RWPE2 (cell line): ENCODE measurements around the gene URB2.

Experiments
- ATAC-seq: fragments of 200-7000 bp; cut with Tn5 transposase; 3 replicates; pipeline ENCODE4 v1.9.1; 2021; ENCODE audit warnings: low read depth
- DNase-seq: peaks from one replicate; pipeline ENCODE4 v3.0.0-alpha.2; 2020; ENCODE audit warnings: low spot score
- H3K27ac ChIP-seq: fragments of 450-650 bp; 2 replicates; pipeline ENCODE4 v1.5.1; 2017; ENCODE audit warnings: mild to moderate bottlenecking; ENCODE audit not compliant: poor library complexity, severe bottlenecking
- H3K27me3 ChIP-seq: fragments of 250-450 bp; sonication (Bioruptor Pico); 2 replicates; pipeline ENCODE4 v1.5.1; 2021; ENCODE audit warnings: mild to moderate bottlenecking, moderate library complexity; ENCODE audit not compliant: insufficient read depth, poor library complexity, severe bottlenecking
- H3K36me3 ChIP-seq: fragments of 250-450 bp; sonication (Bioruptor Pico); 2 replicates; pipeline ENCODE4 v1.5.1; 2020; ENCODE audit warnings: low read depth, mild to moderate bottlenecking, moderate library complexity
- H3K4me1 ChIP-seq: fragments of 250-450 bp; sonication (Bioruptor Pico); 2 replicates; pipeline ENCODE4 v1.5.1; 2021; ENCODE audit warnings: mild to moderate bottlenecking, moderate library complexity; ENCODE audit not compliant: insufficient read depth, poor library complexity, severe bottlenecking
- H3K4me3 ChIP-seq: fragments of 250-450 bp; sonication (Bioruptor Pico); 2 replicates; pipeline ENCODE4 v1.5.1; 2021; ENCODE audit warnings: mild to moderate bottlenecking, moderate library complexity; ENCODE audit not compliant: severe bottlenecking
- H3K9me3 ChIP-seq: fragments of 250-450 bp; sonication (Bioruptor Pico); 2 replicates; pipeline ENCODE4 v1.5.1; 2021; ENCODE audit warnings: mild to moderate bottlenecking, moderate library complexity; ENCODE audit not compliant: severe bottlenecking
- CTCF ChIP-seq: fragments of 450-650 bp; IDR thresholded peaks from one replicate; pipeline ENCODE4 v1.5.1; 2017; ENCODE audit warnings: mild to moderate bottlenecking, moderate library complexity; ENCODE audit not compliant: poor library complexity, severe bottlenecking

URB2 gene

GRCh38 chr1:229642970-229643369 lies 16.9 kb downstream of the URB2 start:
- no peaks in the 10 kb centered on the region for H3K4me1 ChIP-seq
- TF ChIP-seq CTCF: no peak
- ATAC-seq (no peak), DNase-seq (no peak)
- no peak overlapping the region for H3K27ac ChIP-seq
- H3K27me3 ChIP-seq: no peaks in the 10 kb centered on the region
- no peaks in the 10 kb centered on the region for H3K9me3 ChIP-seq
- H3K36me3 ChIP-seq: peaks cover 4% of the 10 kb centered on the region; the same call in 1 of the 2 replicates
- H3K4me3 ChIP-seq: no peak overlapping the region

- no peaks in the 10 kb centered on the region for H3K27me3 ChIP-seq
- no peak for DNase-seq
- no peak for ATAC-seq
- no peak overlapping the region for H3K27ac ChIP-seq
- TF ChIP-seq CTCF: no peak
- no peaks in the 10 kb centered on the region for H3K9me3 ChIP-seq
- H3K36me3 ChIP-seq: peaks cover 12% of the 10 kb centered on the region
- H3K4me1 ChIP-seq: no peaks in the 10 kb centered on the region
- no peak overlapping the region for H3K4me3 ChIP-seq
Measured at GRCh38 chr1:229643996-229644745, 18.1 kb downstream of the URB2 start.

GRCh38 chr1:229645324-229645993 lies 19.4 kb downstream of the URB2 start:
- no peak for DNase-seq
- Histone ChIP-seq H3K9me3 (no peaks in the 10 kb centered on the region), H3K4me3 (no peak overlapping the region), H3K36me3 (peaks cover 9% of the 10 kb centered on the region), H3K27me3 (no peaks in the 10 kb centered on the region), H3K4me1 (no peaks in the 10 kb centered on the region), H3K27ac (no peak overlapping the region)
- ATAC-seq: no peak
- TF ChIP-seq CTCF: no peak

GRCh38 chr1:229648406-229648805 lies 22.4 kb downstream of the URB2 start:
- no peaks in the 10 kb centered on the region for H3K4me1 ChIP-seq
- H3K9me3 ChIP-seq: no peaks in the 10 kb centered on the region
- DNase-seq (no peak), ATAC-seq (no peak)
- H3K27ac ChIP-seq: no peak overlapping the region
- TF ChIP-seq CTCF: no peak
- H3K36me3 ChIP-seq: peaks cover 13% of the 10 kb centered on the region
- H3K4me3 ChIP-seq: no peak overlapping the region
- H3K27me3 ChIP-seq: no peaks in the 10 kb centered on the region

DNA sequence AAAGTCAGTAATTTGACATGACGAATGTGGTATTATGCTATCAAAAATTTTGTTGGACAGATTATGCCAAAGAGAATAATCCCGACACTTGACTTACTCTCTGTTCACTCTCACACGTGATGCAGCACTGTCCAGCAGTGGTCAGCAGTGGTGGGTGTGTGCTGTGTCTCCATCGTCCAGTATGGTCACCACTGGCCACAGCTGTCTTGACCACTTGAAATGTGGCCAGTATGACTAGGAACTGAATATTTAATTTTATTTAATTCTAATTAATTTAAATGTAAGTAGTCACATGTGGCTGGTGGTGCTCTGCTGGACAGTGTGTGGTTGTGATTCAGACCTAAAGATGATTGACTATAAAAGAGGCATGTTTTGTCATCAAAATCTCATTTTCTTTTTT lies 24.0 kb downstream of the URB2 start:
- H3K27me3 ChIP-seq: no peaks in the 10 kb centered on the region
- no peak overlapping the region for H3K4me3 ChIP-seq
- H3K9me3 ChIP-seq: no peaks in the 10 kb centered on the region
- DNase-seq: no peak
- peaks cover 13% of the 10 kb centered on the region for H3K36me3 ChIP-seq
- H3K4me1 ChIP-seq: no peaks in the 10 kb centered on the region
- ATAC-seq: no peak
- no peak for TF ChIP-seq CTCF
- H3K27ac ChIP-seq: no peak overlapping the region
